ENCODE measurements around the gene ARSH. TPM values are rescaled to one million over a fixed set of nuclear protein-coding genes. Genes with fewer than 3 reads are reported as not detected.

Gene ARSH
- total and polyA plus RNA-seq, 2 of the 8 experiments (the other 6 are each of a cell fraction or from before 2014, with no cell fraction given): not detected

GRCh38 chrX:2969021-2969420 lies 37.3 kb upstream of the ARSH start:
- Histone ChIP-seq H3K9me3 (ENCODE audit: insufficient read depth in 2 of 2, low read depth in 1 of 2, low read length in 1 of 2) (peaks cover 0 to 3% of the 10 kb centered on the region in 2 experiments; a peak in 1 of 4 replicates), H3K27ac (ENCODE audit: low read depth, low read length) (no peak overlapping the region), H3K56ac (replicated peaks; ENCODE audit: insufficient read length, low read depth, low read length) (no peak overlapping the region), H4K20me1 (replicated peaks in 1 of 2; ENCODE audit: control insufficient read depth in 1 of 2, insufficient read depth in 2 of 2, low read length in 2 of 2) (no peaks in the 10 kb centered on the region), H2BK120ac (replicated peaks; ENCODE audit: low read depth, low read length) (no peak overlapping the region), H2BK5ac (ENCODE audit: low read depth, low read length) (no peak overlapping the region), H4K91ac (replicated peaks; ENCODE audit: insufficient read length, low read length) (no peak overlapping the region), H3K23ac (ENCODE audit: insufficient read length) (no peak overlapping the region), H2BK15ac (ENCODE audit: low read length) (no peak overlapping the region), H3K14ac (ENCODE audit: insufficient read length) (no peak overlapping the region), H4K5ac (ENCODE audit: insufficient read length, low read depth, low read length) (no peak overlapping the region), H3K23me2 (ENCODE audit: low read depth, low read length) (no peaks in the 10 kb centered on the region), H4K8ac (ENCODE audit: extremely low read depth, insufficient read depth, low read length) (no peak overlapping the region), H3K18ac (ENCODE audit: extremely low read depth, low read length) (no peak overlapping the region), H3K79me1 (ENCODE audit: low read depth, low read length) (no peaks in the 10 kb centered on the region), H2AK5ac (ENCODE audit: low read depth, low read length) (no peak overlapping the region), H3K4me3 (ENCODE audit: extremely low read depth in 1 of 4, insufficient read depth in 2 of 4, low read depth in 3 of 4, low read length in 4 of 4) (no peak overlapping the region), H3K27me3 (replicated peaks in 1 of 4; ENCODE audit: control insufficient read depth in 3 of 4, extremely low read depth in 1 of 4, insufficient read depth in 3 of 4, low read length in 3 of 4) (no peaks in the 10 kb centered on the region), H3K79me2 (ENCODE audit: control insufficient read depth in 1 of 2, insufficient read depth in 2 of 2, low read length in 2 of 2) (no peaks in the 10 kb centered on the region), H2AFZ (ENCODE audit: low read length) (no peak overlapping the region), H2BK12ac (ENCODE audit: low read depth, low read length) (no peak overlapping the region), H3K4me2 (ENCODE audit: insufficient read depth in 1 of 2, low read depth in 2 of 2, low read length in 2 of 2) (no peak overlapping the region), H3K4me1 (replicated peaks in 1 of 4; ENCODE audit: control insufficient read depth in 3 of 4, insufficient read depth in 4 of 4, low read length in 3 of 4) (peaks cover 0 to 2% (median 0%) of the 10 kb centered on the region in 4 experiments; a peak in 3 of 7 replicates), H3K4ac (replicated peaks; ENCODE audit: insufficient read length, low read depth, low read length) (no peak overlapping the region), H3K36me3 (ENCODE audit: control insufficient read depth in 2 of 4, insufficient read depth in 4 of 4, low read length in 3 of 4) (no peaks in the 10 kb centered on the region), H2BK20ac (ENCODE audit: low read length) (no peak overlapping the region), H3K9ac (replicated peaks in 1 of 4; ENCODE audit: extremely low read depth in 1 of 4, low read depth in 3 of 4, low read length in 3 of 4) (no peak overlapping the region)
- WGBS, 2 experiments (ENCODE audit: extremely low coverage in 1 of 2, insufficient coverage in 1 of 2, insufficient read length in 1 of 2, insufficient replicate concordance in 2 of 2, low coverage in 1 of 2, low lambda C conversion rate in 2 of 2, missing lambda C conversion rate in 1 of 2): 92% methylated on average over 5 of the region's 6 CpGs; no CpG with 5 or more reads in 1 of the 2 experiments
- ChIA-PET CTCF (ENCODE audit: partially characterized antibody) (interaction anchor here (0.6 kb wide), 1 partner anchor 112 kb away, joined by 3 read pairs; no protein-coding TSS in a partner anchor), POLR2A (ENCODE audit: partially characterized antibody) (no interaction called here)
- FAIRE-seq (no peak), DNase-seq (ENCODE audit: low read depth in 1 of 2, low spot score in 2 of 2) (no peak)
- TF ChIP-seq EZH2 (IDR thresholded peaks at IDR 0.05; ENCODE audit: low read depth, low read length, severe bottlenecking) (no peak), KDM4A (IDR thresholded peaks at IDR 0.05; ENCODE audit: low read depth, low read length, severe bottlenecking) (no peak), CEBPB (IDR thresholded peaks at IDR 0.05; ENCODE audit: low read depth, low read length) (no peak), BACH1 (IDR thresholded peaks at IDR 0.05; ENCODE audit: low read length) (no peak), CTBP2 (IDR thresholded peaks at IDR 0.05; ENCODE audit: borderline replicate concordance, insufficient read depth, insufficient read length, low read length) (no peak), GABPA (IDR thresholded peaks at IDR 0.05; ENCODE audit: borderline replicate concordance, insufficient read depth, low read length) (no peak), CBX8 (IDR thresholded peaks at IDR 0.05; ENCODE audit: borderline replicate concordance, low read depth, low read length) (no peak), TCF12 (IDR thresholded peaks at IDR 0.05; ENCODE audit: low read depth, low read length) (no peak), GTF2F1 (IDR thresholded peaks at IDR 0.05; ENCODE audit: borderline replicate concordance, low read depth, low read length) (no peak), CBX5 (IDR thresholded peaks at IDR 0.05; ENCODE audit: low read depth, low read length) (no peak), TAF7 (optimal IDR thresholded peaks at IDR 0.05; ENCODE audit: borderline replicate concordance, low read depth, low read length) (no peak), ASH2L (IDR thresholded peaks at IDR 0.05; ENCODE audit: low read length) (no peak)
- TF ChIP-seq, protein P1, sequence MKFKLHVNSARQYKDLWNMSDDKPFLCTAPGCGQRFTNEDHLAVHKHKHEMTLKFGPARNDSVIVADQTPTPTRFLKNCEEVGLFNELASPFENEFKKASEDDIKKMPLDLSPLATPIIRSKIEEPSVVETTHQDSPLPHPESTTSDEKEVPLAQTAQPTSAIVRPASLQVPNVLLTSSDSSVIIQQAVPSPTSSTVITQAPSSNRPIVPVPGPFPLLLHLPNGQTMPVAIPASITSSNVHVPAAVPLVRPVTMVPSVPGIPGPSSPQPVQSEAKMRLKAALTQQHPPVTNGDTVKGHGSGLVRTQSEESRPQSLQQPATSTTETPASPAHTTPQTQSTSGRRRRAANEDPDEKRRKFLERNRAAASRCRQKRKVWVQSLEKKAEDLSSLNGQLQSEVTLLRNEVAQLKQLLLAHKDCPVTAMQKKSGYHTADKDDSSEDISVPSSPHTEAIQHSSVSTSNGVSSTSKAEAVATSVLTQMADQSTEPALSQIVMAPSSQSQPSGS (IDR thresholded peaks at IDR 0.05; ENCODE audit: low read length): no peak

Data from H1 (cell line).